HEK293T (cell line): Measurements from ENCODE around the gene C16orf90.

ENCODE experiments used
- CTCF ChIA-PET: fragments of 350-600 bp; formaldehyde crosslinking; extraction: SDS; loops from one replicate; lab custom pipeline; 2021; ENCODE audit warnings: antibody characterized with exemption, inconsistent platforms; lab: Yijun Ruan, JAX
- POLR2A ChIA-PET: fragments of 350-600 bp; formaldehyde crosslinking; extraction: SDS; loops from one replicate; lab custom pipeline; 2020; ENCODE audit warnings: antibody characterized with exemption, inconsistent platforms; lab: Yijun Ruan, JAX
- DNase-seq: peaks from one replicate; pipeline ENCODE4 v3.0.0; 2012; ENCODE audit warnings: mixed read lengths; ENCODE audit errors: extremely low spot score
- ARNT ChIP-seq: fragments of 450-650 bp; IDR thresholded peaks from 2 replicates; pipeline ENCODE4 v1.6.1; 2017; ENCODE audit warnings: mild to moderate bottlenecking
- BHLHE40 ChIP-seq: fragments of 450-650 bp; IDR thresholded peaks from 2 replicates; pipeline ENCODE4 v1.6.1; 2016; ENCODE audit warnings: mild to moderate bottlenecking, moderate library complexity, borderline replicate concordance
- CTBP1 ChIP-seq: fragments of 450-650 bp; IDR thresholded peaks from 2 replicates; pipeline ENCODE4 v1.6.1; 2016; ENCODE audit warnings: borderline replicate concordance
- ELF4 ChIP-seq: fragments of 450-650 bp; IDR thresholded peaks from 2 replicates; pipeline ENCODE4 v1.6.1; 2017; ENCODE audit warnings: antibody characterized with exemption
- FOXA1 ChIP-seq: fragments of 450-650 bp; IDR thresholded peaks from 2 replicates; pipeline ENCODE4 v1.6.1; 2016; ENCODE audit warnings: mild to moderate bottlenecking
- FOXK2 ChIP-seq: fragments of 450-650 bp; IDR thresholded peaks from 2 replicates; pipeline ENCODE4 v1.6.1; 2016; ENCODE audit warnings: mild to moderate bottlenecking
- FOXM1 ChIP-seq: fragments of 450-650 bp; IDR thresholded peaks from 2 replicates; pipeline ENCODE4 v1.6.1; 2017; ENCODE audit warnings: mild to moderate bottlenecking, borderline replicate concordance
- HDGF ChIP-seq: fragments of 450-650 bp; IDR thresholded peaks from 2 replicates; pipeline ENCODE4 v1.6.1; 2017; ENCODE audit warnings: antibody characterized with exemption, borderline replicate concordance
- L3MBTL2 ChIP-seq: fragments of 450-650 bp; conservative IDR thresholded peaks from 2 replicates; pipeline ENCODE4 v1.6.1; 2016; ENCODE audit warnings: mild to moderate bottlenecking
- LEF1 ChIP-seq: fragments of 450-650 bp; IDR thresholded peaks from 2 replicates; pipeline ENCODE4 v1.6.1; 2017; ENCODE audit warnings: mild to moderate bottlenecking, borderline replicate concordance
- NFRKB ChIP-seq: fragments of 450-650 bp; IDR thresholded peaks from 2 replicates; pipeline ENCODE4 v1.6.1; 2016; ENCODE audit warnings: mild to moderate bottlenecking, moderate library complexity
- SP1 ChIP-seq: fragments of 450-650 bp; IDR thresholded peaks from 2 replicates; pipeline ENCODE4 v1.6.1; 2017
- SUZ12 ChIP-seq: fragments of 450-650 bp; IDR thresholded peaks from 2 replicates; pipeline ENCODE4 v1.6.1; 2016; ENCODE audit warnings: mild to moderate bottlenecking
- TARDBP ChIP-seq: fragments of 450-650 bp; IDR thresholded peaks from 2 replicates; pipeline ENCODE4 v1.6.1; 2016
- ZNF384 ChIP-seq: fragments of 450-650 bp; IDR thresholded peaks from 2 replicates; pipeline ENCODE4 v1.6.1; 2016
- TF ChIP-seq, protein P1 (sequence below): fragments of 450-650 bp; IDR thresholded peaks from 2 replicates; pipeline ENCODE4 v1.6.1; 2016

Gene C16orf90

DNA sequence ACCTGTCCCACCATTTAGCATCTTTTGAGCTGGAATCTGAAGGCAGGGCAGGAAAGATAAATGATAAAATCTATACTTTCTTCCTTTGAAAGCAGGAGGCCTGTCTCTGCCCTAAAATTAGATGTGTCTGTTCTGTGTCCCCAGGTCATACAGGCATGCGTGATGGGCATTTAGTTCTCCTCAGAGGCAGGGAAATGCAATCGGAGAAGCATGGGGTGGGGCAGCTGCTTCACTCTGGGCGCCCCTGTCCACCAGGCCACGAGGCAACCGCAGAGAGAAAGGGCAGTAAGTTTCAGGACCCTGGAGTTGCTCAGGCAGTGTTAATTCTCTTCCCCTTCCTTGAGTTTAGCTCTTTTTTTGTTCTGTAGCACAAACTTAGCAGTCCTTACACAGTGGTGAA, 30.7 kb upstream of the C16orf90 start:
- ChIA-PET CTCF (interaction anchor here (0.7 to 1.6 kb wide), 2 partner anchors 21 to 675 kb away, joined by 3 to 4 read pairs; no protein-coding TSS in a partner anchor), POLR2A (no interaction called here)
- DNase-seq, result no peak

GRCh38 chr16:3523281-3523680, 28.0 kb upstream of the C16orf90 start:
- ChIA-PET POLR2A (no interaction called here), CTCF (no interaction called here)
- no peak for TF ChIP-seq SUZ12
- no peak for TF ChIP-seq NFRKB
- no peak for TF ChIP-seq LEF1
- no peak for TF ChIP-seq SP1
- TF ChIP-seq FOXA1, result no peak
- no peak for TF ChIP-seq ZNF384
- TF ChIP-seq CTBP1, result no peak
- TF ChIP-seq ARNT, result no peak
- no peak for TF ChIP-seq ELF4
- no peak for TF ChIP-seq L3MBTL2
- TF ChIP-seq, protein P1, sequence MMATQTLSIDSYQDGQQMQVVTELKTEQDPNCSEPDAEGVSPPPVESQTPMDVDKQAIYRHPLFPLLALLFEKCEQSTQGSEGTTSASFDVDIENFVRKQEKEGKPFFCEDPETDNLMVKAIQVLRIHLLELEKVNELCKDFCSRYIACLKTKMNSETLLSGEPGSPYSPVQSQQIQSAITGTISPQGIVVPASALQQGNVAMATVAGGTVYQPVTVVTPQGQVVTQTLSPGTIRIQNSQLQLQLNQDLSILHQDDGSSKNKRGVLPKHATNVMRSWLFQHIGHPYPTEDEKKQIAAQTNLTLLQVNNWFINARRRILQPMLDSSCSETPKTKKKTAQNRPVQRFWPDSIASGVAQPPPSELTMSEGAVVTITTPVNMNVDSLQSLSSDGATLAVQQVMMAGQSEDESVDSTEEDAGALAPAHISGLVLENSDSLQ, result no peak
- TF ChIP-seq BHLHE40, result no peak
- TF ChIP-seq FOXM1, result no peak
- no peak for TF ChIP-seq TARDBP
- no peak for TF ChIP-seq FOXK2
- TF ChIP-seq HDGF, result no peak
- DNase-seq, result no peak

More for the DNA sequence above, 30.7 kb upstream of the C16orf90 start:
- TF ChIP-seq SUZ12, result no peak
- TF ChIP-seq CTBP1, result no peak
- TF ChIP-seq L3MBTL2, result no peak
- no peak for TF ChIP-seq SP1
- no peak for TF ChIP-seq FOXK2
- TF ChIP-seq ZNF384, result no peak
- no peak for TF ChIP-seq NFRKB
- TF ChIP-seq BHLHE40, result no peak
- TF ChIP-seq TARDBP, result no peak
- TF ChIP-seq, protein P1, result no peak
- no peak for TF ChIP-seq FOXA1
- no peak for TF ChIP-seq FOXM1
- TF ChIP-seq HDGF, result no peak

DNA sequence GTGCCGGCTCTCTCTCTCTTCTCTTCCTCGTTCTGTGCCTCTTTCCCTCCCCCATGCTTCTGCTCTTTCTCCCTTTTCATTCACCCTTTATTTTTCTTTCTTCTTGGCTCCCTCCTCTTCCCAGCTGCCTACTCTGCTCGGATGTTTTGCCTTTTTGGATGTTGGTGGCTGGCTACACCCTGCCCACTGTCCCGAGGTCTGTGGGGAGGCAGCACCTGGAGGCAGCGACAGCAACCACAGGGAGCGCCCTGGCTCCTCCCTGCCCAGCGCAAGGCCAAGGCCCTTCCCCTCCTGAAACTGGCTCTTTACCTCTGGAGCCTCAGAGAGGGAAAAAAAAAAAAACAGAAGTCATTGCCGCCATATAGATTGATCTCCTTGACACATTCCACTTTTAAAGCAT, 25.6 kb upstream of the C16orf90 start:
- DNase-seq, result no peak
- POLR2A ChIA-PET, result no interaction called here
- CTCF ChIA-PET, result no interaction called here
- TF ChIP-seq FOXK2 (no peak), NFRKB (no peak), TARDBP (no peak), BHLHE40 (no peak), ZNF384 (no peak), LEF1 (no peak), SUZ12 (no peak), HDGF (no peak), L3MBTL2 (no peak), FOXM1 (no peak), CTBP1 (no peak)
- TF ChIP-seq, protein P1, result no peak

GRCh38 chr16:3520413-3520812, 25.1 kb upstream of the C16orf90 start:
- ChIA-PET POLR2A (no interaction called here), CTCF (no interaction called here)

DNA sequence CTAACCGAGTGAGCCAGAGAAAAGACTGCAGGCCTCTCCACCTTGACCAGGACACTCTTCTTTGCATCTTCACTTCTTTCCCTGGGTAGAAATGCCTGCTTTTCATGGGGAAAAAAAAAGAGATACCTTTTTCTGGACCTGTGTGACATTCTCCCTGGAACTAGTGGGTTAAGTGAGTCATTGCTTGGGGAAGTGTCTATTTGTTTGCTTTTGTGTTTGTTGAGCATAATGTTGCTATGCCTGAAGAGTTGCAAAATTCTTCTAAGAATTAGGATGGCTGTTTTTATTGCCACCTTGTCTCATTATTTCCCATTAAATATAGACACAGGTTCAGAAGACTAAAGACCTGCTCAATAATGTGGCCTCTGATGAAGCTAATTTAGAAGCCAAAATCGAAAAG, 24.3 kb upstream of the C16orf90 start:
- TF ChIP-seq L3MBTL2 (no peak), ARNT (no peak), SP1 (no peak), LEF1 (no peak), CTBP1 (no peak), SUZ12 (no peak), FOXA1 (no peak), ZNF384 (no peak), BHLHE40 (no peak), FOXK2 (no peak)
- CTCF ChIA-PET, result no interaction called here
- POLR2A ChIA-PET, result no interaction called here

More at GRCh38 chr16:3520413-3520812, 25.1 kb upstream of the C16orf90 start:
- no peak for TF ChIP-seq L3MBTL2
- no peak for TF ChIP-seq ELF4
- TF ChIP-seq NFRKB, result no peak
- no peak for DNase-seq

DNA sequence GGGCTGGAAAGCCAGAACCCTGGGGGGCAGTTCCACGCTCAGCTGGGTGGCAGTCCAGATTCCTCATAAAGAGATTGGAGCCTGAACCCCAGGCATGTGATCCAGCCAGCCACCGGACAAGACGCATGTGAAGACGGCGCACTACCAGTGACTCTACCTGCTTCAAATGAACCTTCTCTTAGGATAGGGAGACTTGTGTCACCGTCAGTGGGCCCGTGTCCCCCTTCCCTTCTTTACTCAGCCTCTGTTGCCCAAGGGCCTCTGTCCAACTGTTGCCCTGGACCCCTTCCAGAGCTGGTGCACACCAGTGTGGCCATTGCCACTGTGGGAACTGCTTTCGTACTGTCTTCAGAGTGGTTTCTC, 23.7 kb upstream of the C16orf90 start:
- TF ChIP-seq L3MBTL2 (no peak), FOXK2 (no peak), NFRKB (no peak), ARNT (no peak)
- TF ChIP-seq, protein P1, result no peak
- ChIA-PET CTCF (no interaction called here), POLR2A (no interaction called here)
- DNase-seq, result no peak

More for the DNA sequence above, 24.3 kb upstream of the C16orf90 start:
- no peak for DNase-seq
